ENCODE data around the gene ZNF213.

The ZNF213 gene

DNA sequence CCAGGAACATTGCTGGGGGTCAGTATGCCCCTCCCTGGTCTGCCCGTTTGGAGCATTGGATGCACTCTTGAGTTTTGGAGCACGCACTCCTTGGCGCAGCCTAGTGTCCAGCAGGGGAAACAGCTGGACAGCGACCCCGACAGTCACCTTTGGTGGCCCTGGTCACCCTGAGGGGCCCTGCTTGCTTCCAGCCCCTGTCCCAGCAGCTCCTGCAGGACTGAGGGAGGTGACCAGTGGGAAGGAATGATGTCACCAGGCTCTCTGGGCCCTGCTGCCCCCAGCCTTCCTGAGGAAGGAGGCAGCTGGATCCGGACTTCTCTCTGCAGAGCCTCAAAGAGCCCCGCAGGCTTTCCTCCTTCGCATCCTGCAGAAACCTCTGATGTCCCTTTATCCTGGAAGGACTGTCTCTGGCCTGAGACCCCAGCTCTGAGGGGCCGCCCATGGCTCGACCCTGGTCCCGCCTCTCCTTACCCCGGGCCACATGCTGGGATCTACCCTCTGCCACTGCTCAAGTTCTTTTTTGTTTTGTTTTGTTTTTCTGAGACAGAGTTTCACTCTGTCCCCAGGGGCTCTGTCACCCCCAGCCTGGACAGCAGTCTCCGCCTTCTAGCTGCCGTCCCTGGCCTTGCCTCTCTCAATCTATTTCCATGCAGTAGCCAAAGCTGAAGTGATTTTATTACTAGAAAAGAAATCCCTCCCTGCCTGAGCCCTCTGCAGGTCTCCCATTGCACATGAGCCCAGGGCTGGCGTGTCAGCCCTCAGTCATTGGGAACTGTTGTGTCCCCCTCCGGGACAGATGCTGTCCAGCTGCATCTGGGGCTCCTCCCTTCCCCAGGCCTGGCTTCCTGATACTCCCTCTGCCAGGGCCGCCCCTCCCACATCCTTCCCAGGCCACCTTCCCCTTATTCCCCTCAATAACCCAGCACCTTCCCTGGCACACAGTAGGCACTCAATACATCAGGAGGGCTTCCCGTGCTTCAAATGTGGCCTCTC, 47.3 kb upstream of the ZNF213 start:
- Histone ChIP-seq H3K4me3 (ENCODE audit: insufficient read depth in 1 of 2, low read depth in 1 of 2, low read length in 2 of 2) (no peak overlapping the region), H4K8ac (ENCODE audit: low read length) (no peak overlapping the region), H2BK120ac (ENCODE audit: low read depth, low read length) (no peak overlapping the region), H2BK15ac (ENCODE audit: low read depth, poor library complexity, severe bottlenecking) (no peak overlapping the region), H3K79me1 (replicated peaks; ENCODE audit: low read length, poor library complexity, severe bottlenecking) (no peaks in the 10 kb centered on the region), H3K27ac (ENCODE audit: low read length, poor library complexity, severe bottlenecking) (no peak overlapping the region), H3K9ac (ENCODE audit: low read length) (no peak overlapping the region), H3K4me2 (ENCODE audit: low read length, poor library complexity, severe bottlenecking) (no peak overlapping the region), H2AFZ (ENCODE audit: low read depth, low read length) (no peak overlapping the region), H2AK5ac (ENCODE audit: low read length, severe bottlenecking) (no peak overlapping the region), H4K91ac (ENCODE audit: low read length) (no peak overlapping the region), H3K27me3 (ENCODE audit: control insufficient read depth in 1 of 2, insufficient read depth in 1 of 2, low read length in 2 of 2) (peaks cover 12 to 57% of the 10 kb centered on the region in 2 experiments), H3K4me1 (ENCODE audit: control insufficient read depth, insufficient read depth, low read depth, low read length) (peaks cover 11% of the 10 kb centered on the region), H2BK5ac (ENCODE audit: low read depth, low read length, poor library complexity, severe bottlenecking) (no peak overlapping the region), H3K18ac (ENCODE audit: low read depth in 1 of 2, low read length in 2 of 2) (no peak overlapping the region), H3K36me3 (ENCODE audit: control insufficient read depth in 1 of 2, insufficient read depth in 2 of 2, low read depth in 1 of 2, low read length in 2 of 2) (no peaks in the 10 kb centered on the region), H3K23ac (ENCODE audit: low read length in 2 of 2) (no peak overlapping the region), H3K4ac (ENCODE audit: low read depth in 1 of 2, low read length in 2 of 2) (no peak overlapping the region), H3K14ac (ENCODE audit: low read length in 2 of 2) (no peak overlapping the region), H2BK12ac (ENCODE audit: low read length in 2 of 2) (no peak overlapping the region), H3K9me3 (ENCODE audit: control insufficient read depth, low read length) (no peaks in the 10 kb centered on the region)
- 74% methylated on average over 18 of the region's 18 CpGs for WGBS
- DNase-seq, result no peak

DNA sequence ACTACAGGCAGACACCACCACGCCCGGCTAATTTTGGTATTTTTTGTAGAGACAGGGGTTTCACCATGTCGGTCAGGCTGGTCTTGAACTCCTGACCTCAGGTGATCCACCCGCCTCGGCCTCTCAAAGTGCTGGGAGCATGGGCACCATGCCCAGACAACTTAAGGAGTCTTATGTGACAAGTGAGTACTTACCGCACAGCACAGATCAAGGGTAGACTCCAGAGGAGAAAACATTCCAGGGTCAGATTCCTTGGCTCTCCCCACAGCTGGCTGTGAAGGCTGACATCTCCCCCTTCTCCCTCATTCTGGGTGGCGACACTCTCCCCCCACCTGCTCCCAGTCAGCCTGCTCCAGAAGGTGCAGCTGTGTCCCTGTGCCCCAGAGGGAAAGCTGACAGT, 46.4 kb upstream of the ZNF213 start:
- WGBS, result 94% methylated on average over 6 of the region's 7 CpGs
- H2AFZ ChIP-seq (ENCODE audit: low read depth, low read length), result no peak overlapping the region
- H3K9ac ChIP-seq (ENCODE audit: low read length), result no peak overlapping the region
- H3K4me1 ChIP-seq (ENCODE audit: control insufficient read depth, insufficient read depth, low read depth, low read length), result peaks cover 11% of the 10 kb centered on the region
- no peak overlapping the region for H2BK120ac ChIP-seq (ENCODE audit: low read depth, low read length)
- no peak overlapping the region for H3K4me3 ChIP-seq (ENCODE audit: insufficient read depth in 1 of 2, low read depth in 1 of 2, low read length in 2 of 2)
- no peak overlapping the region for H3K23ac ChIP-seq (ENCODE audit: low read length in 2 of 2)
- H3K4ac ChIP-seq (ENCODE audit: low read depth in 1 of 2, low read length in 2 of 2), result no peak overlapping the region
- H2BK5ac ChIP-seq (ENCODE audit: low read depth, low read length, poor library complexity, severe bottlenecking), result no peak overlapping the region
- DNase-seq, result no peak
- no peaks in the 10 kb centered on the region for H3K36me3 ChIP-seq (ENCODE audit: control insufficient read depth in 1 of 2, insufficient read depth in 2 of 2, low read depth in 1 of 2, low read length in 2 of 2)
- no peak overlapping the region for H2AK5ac ChIP-seq (ENCODE audit: low read length, severe bottlenecking)
- H3K18ac ChIP-seq (ENCODE audit: low read depth in 1 of 2, low read length in 2 of 2), result no peak overlapping the region
- no peak overlapping the region for H2BK15ac ChIP-seq (ENCODE audit: low read depth, poor library complexity, severe bottlenecking)
- H4K8ac ChIP-seq (ENCODE audit: low read length), result no peak overlapping the region
- H3K79me1 ChIP-seq (replicated peaks; ENCODE audit: low read length, poor library complexity, severe bottlenecking), result no peaks in the 10 kb centered on the region
- no peak overlapping the region for H2BK12ac ChIP-seq (ENCODE audit: low read length in 2 of 2)
- peaks cover 17 to 54% of the 10 kb centered on the region in 2 experiments for H3K27me3 ChIP-seq (ENCODE audit: control insufficient read depth in 1 of 2, insufficient read depth in 1 of 2, low read length in 2 of 2)
- no peak overlapping the region for H3K4me2 ChIP-seq (ENCODE audit: low read length, poor library complexity, severe bottlenecking)
- H4K91ac ChIP-seq (ENCODE audit: low read length), result no peak overlapping the region
- no peak overlapping the region for H3K27ac ChIP-seq (ENCODE audit: low read length, poor library complexity, severe bottlenecking)
- H3K14ac ChIP-seq (ENCODE audit: low read length in 2 of 2), result no peak overlapping the region
- H3K9me3 ChIP-seq (ENCODE audit: control insufficient read depth, low read length), result no peaks in the 10 kb centered on the region

GRCh38 chr16:3088925-3089716, 45.7 kb upstream of the ZNF213 start:
- no peak overlapping the region for H4K8ac ChIP-seq (ENCODE audit: low read length)

More at GRCh38 chr16:3088925-3089716, 45.7 kb upstream of the ZNF213 start:
- Histone ChIP-seq H3K36me3 (ENCODE audit: control insufficient read depth in 1 of 2, insufficient read depth in 2 of 2, low read depth in 1 of 2, low read length in 2 of 2) (no peaks in the 10 kb centered on the region), H2AFZ (ENCODE audit: low read depth, low read length) (no peak overlapping the region), H4K91ac (ENCODE audit: low read length) (peak overlapping the region; percentile 40), H3K79me1 (replicated peaks; ENCODE audit: low read length, poor library complexity, severe bottlenecking) (no peaks in the 10 kb centered on the region), H3K27ac (ENCODE audit: low read length, poor library complexity, severe bottlenecking) (no peak overlapping the region), H3K23ac (ENCODE audit: low read length in 2 of 2) (no peak overlapping the region), H3K18ac (ENCODE audit: low read depth in 1 of 2, low read length in 2 of 2) (no peak overlapping the region), H2AK5ac (ENCODE audit: low read length, severe bottlenecking) (no peak overlapping the region), H3K4me2 (ENCODE audit: low read length, poor library complexity, severe bottlenecking) (no peak overlapping the region), H2BK5ac (ENCODE audit: low read depth, low read length, poor library complexity, severe bottlenecking) (no peak overlapping the region), H3K9ac (ENCODE audit: low read length) (no peak overlapping the region), H2BK120ac (ENCODE audit: low read depth, low read length) (no peak overlapping the region), H3K4me1 (ENCODE audit: control insufficient read depth, insufficient read depth, low read depth, low read length) (peaks cover 11% of the 10 kb centered on the region), H3K27me3 (ENCODE audit: control insufficient read depth in 1 of 2, insufficient read depth in 1 of 2, low read length in 2 of 2) (peaks cover 17 to 53% of the 10 kb centered on the region in 2 experiments), H2BK12ac (ENCODE audit: low read length in 2 of 2) (no peak overlapping the region), H3K4me3 (ENCODE audit: insufficient read depth in 1 of 2, low read depth in 1 of 2, low read length in 2 of 2) (peak overlapping the region in 1 of 2 experiments; percentile 35), H2BK15ac (ENCODE audit: low read depth, poor library complexity, severe bottlenecking) (no peak overlapping the region), H3K14ac (ENCODE audit: low read length in 2 of 2) (no peak overlapping the region), H3K4ac (ENCODE audit: low read depth in 1 of 2, low read length in 2 of 2) (no peak overlapping the region), H3K9me3 (ENCODE audit: control insufficient read depth, low read length) (no peaks in the 10 kb centered on the region)
- WGBS, result 97% methylated on average over 70 of the region's 71 CpGs
- no peak for DNase-seq

Data from mesenchymal stem cell (in vitro differentiated cells and primary cell).